Mammary microvascular endothelial cell (primary cell): Measurements from ENCODE around the gene SNX19. TPM values are rescaled to one million over a fixed set of nuclear protein-coding genes. Genes with fewer than 3 reads are reported as not detected.

Experiments used
- total RNA-seq: library from RNA; depleted of rRNA; stranded (reverse); fragments of >200 nt; gene quantifications from 2 replicates; pipeline ENCODE4 v1.2.3, GENCODE V29; 2015

SNX19 gene, protein sequence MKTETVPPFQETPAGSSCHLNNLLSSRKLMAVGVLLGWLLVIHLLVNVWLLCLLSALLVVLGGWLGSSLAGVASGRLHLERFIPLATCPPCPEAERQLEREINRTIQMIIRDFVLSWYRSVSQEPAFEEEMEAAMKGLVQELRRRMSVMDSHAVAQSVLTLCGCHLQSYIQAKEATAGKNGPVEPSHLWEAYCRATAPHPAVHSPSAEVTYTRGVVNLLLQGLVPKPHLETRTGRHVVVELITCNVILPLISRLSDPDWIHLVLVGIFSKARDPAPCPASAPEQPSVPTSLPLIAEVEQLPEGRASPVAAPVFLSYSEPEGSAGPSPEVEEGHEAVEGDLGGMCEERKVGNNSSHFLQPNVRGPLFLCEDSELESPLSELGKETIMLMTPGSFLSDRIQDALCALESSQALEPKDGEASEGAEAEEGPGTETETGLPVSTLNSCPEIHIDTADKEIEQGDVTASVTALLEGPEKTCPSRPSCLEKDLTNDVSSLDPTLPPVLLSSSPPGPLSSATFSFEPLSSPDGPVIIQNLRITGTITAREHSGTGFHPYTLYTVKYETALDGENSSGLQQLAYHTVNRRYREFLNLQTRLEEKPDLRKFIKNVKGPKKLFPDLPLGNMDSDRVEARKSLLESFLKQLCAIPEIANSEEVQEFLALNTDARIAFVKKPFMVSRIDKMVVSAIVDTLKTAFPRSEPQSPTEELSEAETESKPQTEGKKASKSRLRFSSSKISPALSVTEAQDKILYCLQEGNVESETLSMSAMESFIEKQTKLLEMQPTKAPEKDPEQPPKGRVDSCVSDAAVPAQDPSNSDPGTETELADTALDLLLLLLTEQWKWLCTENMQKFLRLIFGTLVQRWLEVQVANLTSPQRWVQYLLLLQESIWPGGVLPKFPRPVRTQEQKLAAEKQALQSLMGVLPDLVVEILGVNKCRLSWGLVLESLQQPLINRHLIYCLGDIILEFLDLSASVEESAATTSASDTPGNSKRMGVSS
- 32.9 and 41.3 TPM in 2 replicates for total RNA-seq

DNA sequence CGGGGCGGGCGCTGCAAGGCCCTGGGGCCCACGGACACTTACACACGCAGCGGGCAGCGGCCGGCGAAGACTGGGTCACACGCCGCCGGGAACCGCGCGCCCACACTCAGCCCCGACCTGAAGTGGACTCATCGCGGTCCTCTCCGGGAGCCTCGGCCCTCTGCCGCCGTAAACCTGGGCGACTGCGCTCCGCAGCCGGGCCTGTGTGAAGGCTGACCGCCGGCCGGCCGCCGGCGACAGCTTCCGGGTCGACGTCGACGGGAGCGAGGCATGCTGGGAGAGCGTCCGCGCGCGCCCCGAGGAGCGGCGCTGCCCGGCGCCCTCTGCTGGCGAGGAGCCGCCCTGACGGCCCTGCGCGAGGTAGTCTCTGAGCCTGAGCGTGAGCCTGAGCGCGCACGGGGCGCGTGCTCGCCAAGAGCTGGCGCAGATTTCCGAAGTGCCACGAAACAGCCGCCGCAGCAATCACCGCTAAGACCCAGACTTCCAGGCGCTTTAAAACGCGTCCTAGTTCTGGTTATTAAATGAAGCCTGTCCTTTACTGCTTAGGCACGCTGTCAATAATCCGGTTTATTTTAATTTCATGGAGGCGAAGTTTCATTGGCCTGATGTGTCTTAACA is at the start of gene SNX19:
TSS of gene SNX19 (minus strand) at position 242 of the 618 bp plus-strand sequence. CDS start 540 bp downstream, outside the sequence.

